ENCODE data around the gene FAM81A. TPM values are rescaled to one million over a fixed set of nuclear protein-coding genes. Genes with fewer than 3 reads are reported as not detected.

Gene FAM81A
- total RNA-seq, 1 donor from 2014 or later, result 1.2 TPM

DNA sequence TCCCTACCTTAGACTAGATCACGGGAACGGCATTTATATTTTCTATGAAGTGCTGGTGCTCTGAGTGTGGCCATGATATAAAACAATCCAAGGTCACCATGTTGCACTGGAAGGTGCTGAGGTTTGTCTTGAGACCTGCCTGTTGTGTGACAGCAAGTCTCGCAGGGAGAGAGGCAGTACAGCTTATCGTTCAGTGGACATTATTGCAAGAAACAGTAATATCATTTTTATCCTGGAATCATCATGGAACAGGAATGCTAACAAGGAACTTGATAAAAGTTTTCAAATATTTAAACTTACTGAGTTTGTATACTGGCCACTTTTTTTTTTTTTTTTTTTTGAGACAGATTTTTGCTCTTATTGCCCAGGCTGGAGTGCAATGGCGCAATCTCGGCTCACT, 133.6 kb downstream of the FAM81A start:
- intact Hi-C loops (cut with micrococcal nuclease), result no loop called here

Other genes starting within 250 kb of the FAM81A start
- not detected in 2 replicates for gene LDHAL6B, start 231.3 kb upstream of the FAM81A start, total RNA-seq
- gene MYO1E, start 65.3 kb upstream of the FAM81A start, total RNA-seq, result 39.0 and 45.5 TPM in 2 replicates
- not detected in 2 replicates for gene GCNT3, start 173.6 kb downstream of the FAM81A start, total RNA-seq
- 138 and 140 TPM in 2 replicates for gene GTF2A2, start 219.3 kb downstream of the FAM81A start, total RNA-seq

All from T-helper 2 cell treated with Interferon-gamma antibody and Interleukin-4, amounts not matched to agents 100 ng/mL and 5 ng/mL, for 36 hours (primary cell).